HG02678 (cell line): ENCODE results near the gene ITGA2B.
"Not testable (repeated sequence)": the region's sequence is repeated elsewhere in the genome, so short reads cannot be mapped to it uniquely, and the experiment has no call there.

ENCODE experiments used
- ATAC-seq: cut with Tn5 transposase; IDR thresholded peaks from one replicate; pipeline ENCODE4 v1.9.1; 2021; ENCODE audit warnings: mild to moderate bottlenecking, moderate library complexity; ENCODE audit not compliant: unreplicated experiment

ITGA2B gene

GRCh38 chr17:44369414-44370023 lies 19.9 kb downstream of the ITGA2B start:
- ATAC-seq, result not testable (repeated sequence)

GRCh38 chr17:44368391-44369243 lies 20.8 kb downstream of the ITGA2B start:
- ATAC-seq, result not testable (repeated sequence)

- ATAC-seq, result no peak
Observed at GRCh38 chr17:44367231-44367979, 22.0 kb downstream of the ITGA2B start.

GRCh38 chr17:44365051-44365450 lies 24.4 kb downstream of the ITGA2B start:
- not testable (repeated sequence) for ATAC-seq

GRCh38 chr17:44363613-44364159 lies 25.8 kb downstream of the ITGA2B start, which contains the start of gene FAM171A2:
Gene FAM171A2 (minus strand): TSS chr17:44363853. CDS start chr17:44363714, 139 bp downstream.
- ATAC-seq, result peak; percentile 66

GRCh38 chr17:44362949-44363612 lies 26.4 kb downstream of the ITGA2B start:
- no peak for ATAC-seq

- no peak for ATAC-seq
Observed at GRCh38 chr17:44362459-44362948, 26.9 kb downstream of the ITGA2B start.

- no peak for ATAC-seq
Observed at GRCh38 chr17:44361292-44362260, 27.9 kb downstream of the ITGA2B start.

GRCh38 chr17:44360826-44361225 lies 28.6 kb downstream of the ITGA2B start:
- no peak for ATAC-seq

- ATAC-seq, result no peak
Observed at GRCh38 chr17:44360144-44360533, 29.3 kb downstream of the ITGA2B start.

GRCh38 chr17:44359458-44360143 lies 29.8 kb downstream of the ITGA2B start:
- no peak for ATAC-seq

GRCh38 chr17:44359006-44359405 lies 30.4 kb downstream of the ITGA2B start:
- no peak for ATAC-seq

GRCh38 chr17:44358066-44358465 lies 31.4 kb downstream of the ITGA2B start:
- ATAC-seq, result no peak

GRCh38 chr17:44356241-44356640 lies 33.2 kb downstream of the ITGA2B start:
- ATAC-seq, result no peak

GRCh38 chr17:44355642-44356099 lies 33.8 kb downstream of the ITGA2B start:
- no peak for ATAC-seq

- ATAC-seq, result no peak
Observed at GRCh38 chr17:44354582-44355561, 34.6 kb downstream of the ITGA2B start.

GRCh38 chr17:44353672-44354331 lies 35.6 kb downstream of the ITGA2B start:
- ATAC-seq, result no peak
